ENCODE data around the gene PSMA6.
"Not testable (repeated sequence)": the region's sequence is repeated elsewhere in the genome, so short reads cannot be mapped to it uniquely, and the experiment has no call there.

Gene PSMA6

DNA sequence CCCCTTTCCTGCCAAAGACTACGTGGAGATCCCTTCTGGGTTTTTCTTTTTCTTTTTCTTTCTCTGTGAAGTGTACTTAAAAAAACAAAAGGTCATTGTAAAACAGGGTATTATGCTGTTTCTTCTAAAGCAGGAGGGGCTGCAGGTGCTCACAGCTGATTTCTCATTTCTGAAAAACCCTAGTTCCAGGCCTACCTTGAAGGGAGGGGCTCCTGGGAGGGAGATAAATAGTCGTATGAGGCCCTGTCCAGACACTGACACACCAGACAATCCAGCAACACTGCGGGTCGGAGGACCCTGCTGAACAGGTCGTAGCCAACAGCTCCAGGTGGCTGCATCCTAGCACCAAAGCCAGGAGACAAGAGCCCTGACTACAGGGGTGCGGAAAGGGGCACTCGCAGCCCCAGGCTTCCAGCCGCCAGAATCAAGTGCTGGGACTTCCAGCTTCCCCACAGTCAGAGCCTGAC lies 41.1 kb downstream of the PSMA6 start:
- DNase-seq (ENCODE audit: low read depth): no peak
- H3K4me3 ChIP-seq (replicated peaks; ENCODE audit: low read depth, low read length): no peak overlapping the region

DNA sequence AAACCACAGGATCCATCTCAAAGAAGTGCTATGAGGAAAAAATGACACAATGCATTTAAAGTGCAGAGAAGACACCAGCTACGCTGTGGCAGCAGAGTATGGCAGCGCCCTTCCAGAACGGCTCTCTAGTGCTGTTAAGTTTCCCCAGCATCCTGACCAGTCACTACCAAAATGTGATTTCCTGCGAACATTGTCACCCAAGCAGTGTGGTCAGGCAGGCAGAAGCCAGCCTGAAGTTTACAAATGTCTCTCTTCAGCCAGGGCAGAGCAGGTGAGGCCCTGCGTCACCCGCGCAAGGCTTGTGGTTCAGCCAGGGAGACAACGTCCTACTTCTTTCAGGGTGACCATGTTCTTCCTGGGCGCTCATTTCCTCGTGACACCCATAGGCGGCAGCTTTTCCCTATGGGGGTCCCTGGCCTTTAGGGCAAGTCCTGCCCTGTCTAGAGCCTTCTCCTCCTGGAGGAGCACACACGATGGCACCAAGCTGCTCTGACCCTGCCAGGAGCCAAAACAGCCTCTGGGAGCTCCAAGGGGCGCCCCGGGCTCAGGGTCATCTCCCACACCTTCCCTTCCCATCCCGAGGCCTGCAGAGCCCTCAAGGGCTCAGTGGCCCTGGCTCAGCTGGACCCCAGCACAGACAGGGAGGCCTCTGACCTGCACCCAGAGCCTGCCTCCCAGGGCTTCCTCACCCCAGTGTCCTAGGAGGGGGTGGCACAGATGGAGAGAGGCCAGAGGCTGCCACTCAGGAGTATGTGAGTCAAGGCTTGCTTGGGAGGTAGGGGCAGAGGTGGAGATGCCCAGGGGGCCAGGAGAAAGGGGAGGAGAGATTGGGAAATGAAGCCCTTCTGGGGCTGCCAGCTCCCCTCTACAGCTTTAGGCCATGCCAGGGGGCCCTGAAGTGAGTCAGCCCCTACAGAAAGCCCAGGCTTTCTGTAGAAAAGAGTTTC lies 41.9 kb downstream of the PSMA6 start:
- no peak overlapping the region for H3K4me3 ChIP-seq (replicated peaks; ENCODE audit: low read depth, low read length)
- no peak for DNase-seq (ENCODE audit: low read depth)
- TF ChIP-seq, protein P1, sequence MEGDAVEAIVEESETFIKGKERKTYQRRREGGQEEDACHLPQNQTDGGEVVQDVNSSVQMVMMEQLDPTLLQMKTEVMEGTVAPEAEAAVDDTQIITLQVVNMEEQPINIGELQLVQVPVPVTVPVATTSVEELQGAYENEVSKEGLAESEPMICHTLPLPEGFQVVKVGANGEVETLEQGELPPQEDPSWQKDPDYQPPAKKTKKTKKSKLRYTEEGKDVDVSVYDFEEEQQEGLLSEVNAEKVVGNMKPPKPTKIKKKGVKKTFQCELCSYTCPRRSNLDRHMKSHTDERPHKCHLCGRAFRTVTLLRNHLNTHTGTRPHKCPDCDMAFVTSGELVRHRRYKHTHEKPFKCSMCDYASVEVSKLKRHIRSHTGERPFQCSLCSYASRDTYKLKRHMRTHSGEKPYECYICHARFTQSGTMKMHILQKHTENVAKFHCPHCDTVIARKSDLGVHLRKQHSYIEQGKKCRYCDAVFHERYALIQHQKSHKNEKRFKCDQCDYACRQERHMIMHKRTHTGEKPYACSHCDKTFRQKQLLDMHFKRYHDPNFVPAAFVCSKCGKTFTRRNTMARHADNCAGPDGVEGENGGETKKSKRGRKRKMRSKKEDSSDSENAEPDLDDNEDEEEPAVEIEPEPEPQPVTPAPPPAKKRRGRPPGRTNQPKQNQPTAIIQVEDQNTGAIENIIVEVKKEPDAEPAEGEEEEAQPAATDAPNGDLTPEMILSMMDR (IDR thresholded peaks at IDR 0.05; ENCODE audit: low read length, missing control alignments): no peak

More for the DNA sequence above, 41.1 kb downstream of the PSMA6 start:
- TF ChIP-seq, protein P1 (IDR thresholded peaks at IDR 0.05; ENCODE audit: low read length, missing control alignments): no peak

DNA sequence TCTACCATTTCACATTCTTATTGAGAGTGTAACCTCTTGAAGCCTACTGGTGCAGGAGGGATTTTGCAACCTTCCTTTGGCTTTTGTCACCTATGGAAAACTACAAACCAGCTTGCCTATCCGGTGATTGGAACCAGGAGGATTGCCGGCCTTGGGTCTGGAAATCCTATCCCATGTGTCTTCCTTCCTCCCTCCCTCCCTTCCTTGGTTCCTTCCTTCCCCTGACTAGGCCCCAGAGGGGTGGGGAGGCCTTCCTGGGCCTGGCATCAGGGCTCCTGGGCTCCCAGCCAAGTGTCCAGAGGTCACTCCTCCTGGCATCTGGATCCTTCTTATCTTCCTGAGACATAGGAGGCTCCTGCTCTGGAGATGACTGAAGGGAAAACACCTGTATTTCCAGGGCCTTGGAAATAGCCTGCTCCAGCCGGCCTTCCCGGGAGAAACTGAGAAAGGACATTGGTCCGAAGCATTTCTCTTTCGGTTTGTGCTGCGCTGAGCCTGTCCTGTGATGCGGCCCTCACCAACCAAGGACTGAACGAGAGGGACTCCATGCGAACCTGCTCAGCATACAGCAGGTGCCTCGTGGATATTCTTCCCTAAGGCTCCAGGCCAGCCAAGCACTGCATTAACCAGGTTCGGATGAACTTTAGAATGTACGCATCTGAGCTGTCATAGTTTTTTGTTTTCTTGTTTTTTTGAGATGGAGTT lies 43.4 kb downstream of the PSMA6 start:
- peak; percentile 48 for DNase-seq (ENCODE audit: low read depth)
- no peak overlapping the region for H3K4me3 ChIP-seq (replicated peaks; ENCODE audit: low read depth, low read length)
- TF ChIP-seq, protein P1 (IDR thresholded peaks at IDR 0.05; ENCODE audit: low read length, missing control alignments): no peak

DNA sequence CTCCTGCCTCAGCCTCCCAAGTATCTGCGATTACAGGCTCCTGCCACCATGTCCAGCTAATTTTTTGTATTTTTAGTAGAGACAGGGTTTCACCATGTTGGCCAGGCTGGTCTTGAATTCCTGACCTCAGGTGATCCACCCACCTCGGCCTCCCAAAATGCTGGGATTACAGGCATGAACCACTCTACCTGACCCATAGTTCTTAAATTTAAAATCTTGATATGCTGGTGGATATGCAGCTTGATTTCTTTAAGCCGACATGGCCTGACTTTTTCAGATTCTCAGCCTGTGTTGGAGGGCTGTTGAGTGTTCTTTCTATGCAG lies 44.0 kb downstream of the PSMA6 start:
- not testable (repeated sequence) for DNase-seq (ENCODE audit: low read depth); H3K4me3 ChIP-seq (replicated peaks; ENCODE audit: low read depth, low read length)

DNA sequence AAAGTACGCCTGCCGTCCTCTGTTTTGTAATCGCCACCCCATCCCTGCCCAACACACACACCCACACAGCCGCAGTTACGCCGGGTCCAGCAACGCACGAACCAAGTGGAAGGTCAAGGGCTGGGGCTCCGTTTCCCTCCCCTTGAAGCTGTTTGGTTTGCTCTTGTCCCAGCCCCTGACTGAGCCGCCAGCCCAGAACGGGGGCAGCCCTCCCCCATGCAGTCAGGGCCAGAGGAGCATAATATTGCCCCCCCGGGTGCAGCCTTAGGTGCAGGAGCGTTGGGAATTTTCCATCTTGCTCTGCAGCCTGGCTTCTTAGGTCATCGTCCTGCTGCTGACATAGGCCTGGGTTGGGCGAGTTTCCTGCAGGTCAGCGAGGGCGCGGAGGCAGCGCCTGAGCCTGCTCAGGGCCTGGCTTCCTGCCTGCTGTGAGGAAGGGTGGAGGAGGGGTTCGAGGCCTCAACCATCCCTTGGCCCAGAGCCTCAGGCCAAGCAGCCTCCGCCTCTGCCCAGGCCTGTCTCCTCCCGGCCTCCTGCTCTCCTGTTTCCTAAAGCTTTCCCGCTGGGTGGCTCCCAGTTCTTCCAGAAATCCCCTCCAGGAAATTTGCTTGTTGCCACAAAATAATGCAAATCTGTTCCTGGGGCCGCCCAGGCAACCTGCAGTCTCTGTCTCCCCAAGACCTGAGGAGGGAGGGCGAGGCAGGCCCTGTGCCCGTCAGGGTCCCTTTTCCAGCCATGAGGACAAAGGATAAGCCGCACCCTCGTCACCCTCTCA lies 44.5 kb downstream of the PSMA6 start:
- H3K4me3 ChIP-seq (replicated peaks; ENCODE audit: low read depth, low read length): no peak overlapping the region
- TF ChIP-seq, protein P1 (IDR thresholded peaks at IDR 0.05; ENCODE audit: low read length, missing control alignments): no peak
- DNase-seq (ENCODE audit: low read depth): peak; percentile 99

DNA sequence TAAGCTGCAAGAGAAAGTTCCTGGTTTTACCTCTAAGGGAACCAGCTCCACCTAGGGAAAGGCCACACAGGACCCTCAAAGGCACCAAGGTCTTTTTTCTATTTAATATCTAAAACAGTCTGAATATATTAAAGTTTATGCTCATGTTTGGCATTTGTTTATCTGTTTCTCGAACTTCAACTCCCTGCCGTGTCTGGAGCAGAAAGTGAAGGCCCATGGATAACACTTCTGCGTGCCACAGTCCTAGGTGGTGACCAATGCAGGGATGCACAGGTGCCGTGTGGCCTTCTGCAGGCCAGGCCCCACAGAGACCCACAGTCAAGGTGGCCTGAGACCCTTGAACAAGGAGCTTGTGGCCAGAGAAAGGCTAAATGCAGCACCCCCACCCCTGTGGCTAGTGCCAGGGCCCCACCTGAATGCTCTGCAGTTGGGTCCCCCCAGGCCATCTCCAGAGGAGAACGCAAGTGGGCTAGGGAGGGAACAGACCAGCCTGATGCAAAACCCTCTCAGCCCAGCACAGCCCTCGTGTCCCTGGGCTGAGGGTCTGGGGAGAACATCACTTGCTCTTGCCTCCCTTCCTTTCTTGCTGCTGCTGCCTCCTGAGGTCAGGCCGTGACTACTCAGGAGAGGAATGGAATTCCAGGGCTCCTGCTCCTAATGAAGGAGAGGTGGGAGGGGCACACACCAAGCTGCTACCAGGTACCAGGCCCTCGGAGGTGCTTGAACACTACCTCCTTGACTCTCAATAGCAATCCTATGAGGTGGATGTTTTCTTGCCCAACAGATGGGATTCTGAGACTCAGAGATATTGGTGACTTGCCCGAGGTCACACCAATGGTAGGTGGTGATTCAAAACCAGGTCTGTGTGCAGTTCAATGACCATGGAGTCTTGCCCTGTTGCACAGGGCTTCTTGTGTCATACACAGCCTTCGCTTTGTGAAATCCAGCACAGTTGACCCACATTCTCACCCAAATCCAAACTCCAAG lies 45.4 kb downstream of the PSMA6 start:
- no peak overlapping the region for H3K4me3 ChIP-seq (replicated peaks; ENCODE audit: low read depth, low read length)
- TF ChIP-seq, protein P1 (IDR thresholded peaks at IDR 0.05; ENCODE audit: low read length, missing control alignments): no peak
- DNase-seq (ENCODE audit: low read depth): no peak

Measured in fibroblast of pulmonary artery (primary cell).